ENCODE data around the gene SLC27A1.
"Not testable (repeated sequence)": the region's sequence is repeated elsewhere in the genome, so short reads cannot be mapped to it uniquely, and the experiment has no call there.

The SLC27A1 gene

DNA sequence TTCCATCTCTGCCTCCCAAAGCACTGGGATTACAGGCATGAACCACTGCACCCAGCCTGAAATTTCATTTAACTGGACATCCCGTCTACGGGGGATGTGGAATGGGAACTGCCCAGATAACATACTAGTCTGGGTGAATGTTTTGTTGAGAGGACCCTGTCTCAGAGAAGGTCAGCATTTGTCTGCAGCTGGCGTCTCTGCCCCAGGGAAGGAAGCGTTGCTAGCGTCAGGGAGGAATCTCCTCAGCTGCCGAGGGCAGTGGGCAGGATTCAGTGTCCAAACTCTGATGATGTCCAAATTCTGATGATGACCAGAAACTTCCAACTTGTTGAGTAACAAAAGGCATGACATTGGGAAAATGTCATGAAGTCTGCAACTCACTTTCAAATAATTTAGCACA, 12.7 kb upstream of the SLC27A1 start:
- DNase-seq: no peak

DNA sequence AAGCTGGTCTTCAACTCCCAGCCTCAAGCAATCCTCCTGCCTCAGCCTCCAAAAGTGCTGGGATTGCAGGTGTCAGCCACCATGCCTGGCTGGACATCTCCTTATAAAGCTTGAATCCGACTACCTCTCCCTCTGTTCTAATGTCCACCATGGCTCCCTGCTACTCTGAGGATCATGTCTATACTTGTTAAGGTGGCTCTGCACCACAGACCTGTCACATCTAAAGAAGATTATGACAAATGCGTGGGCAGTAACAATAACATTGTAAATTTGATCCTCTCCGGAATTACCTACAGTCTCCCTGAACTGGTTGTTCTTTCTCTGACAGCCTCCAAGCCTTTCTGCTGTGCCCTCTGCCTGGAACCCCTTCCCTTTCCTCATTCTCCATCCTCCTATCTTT, 11.4 kb upstream of the SLC27A1 start:
- DNase-seq: no peak

DNA sequence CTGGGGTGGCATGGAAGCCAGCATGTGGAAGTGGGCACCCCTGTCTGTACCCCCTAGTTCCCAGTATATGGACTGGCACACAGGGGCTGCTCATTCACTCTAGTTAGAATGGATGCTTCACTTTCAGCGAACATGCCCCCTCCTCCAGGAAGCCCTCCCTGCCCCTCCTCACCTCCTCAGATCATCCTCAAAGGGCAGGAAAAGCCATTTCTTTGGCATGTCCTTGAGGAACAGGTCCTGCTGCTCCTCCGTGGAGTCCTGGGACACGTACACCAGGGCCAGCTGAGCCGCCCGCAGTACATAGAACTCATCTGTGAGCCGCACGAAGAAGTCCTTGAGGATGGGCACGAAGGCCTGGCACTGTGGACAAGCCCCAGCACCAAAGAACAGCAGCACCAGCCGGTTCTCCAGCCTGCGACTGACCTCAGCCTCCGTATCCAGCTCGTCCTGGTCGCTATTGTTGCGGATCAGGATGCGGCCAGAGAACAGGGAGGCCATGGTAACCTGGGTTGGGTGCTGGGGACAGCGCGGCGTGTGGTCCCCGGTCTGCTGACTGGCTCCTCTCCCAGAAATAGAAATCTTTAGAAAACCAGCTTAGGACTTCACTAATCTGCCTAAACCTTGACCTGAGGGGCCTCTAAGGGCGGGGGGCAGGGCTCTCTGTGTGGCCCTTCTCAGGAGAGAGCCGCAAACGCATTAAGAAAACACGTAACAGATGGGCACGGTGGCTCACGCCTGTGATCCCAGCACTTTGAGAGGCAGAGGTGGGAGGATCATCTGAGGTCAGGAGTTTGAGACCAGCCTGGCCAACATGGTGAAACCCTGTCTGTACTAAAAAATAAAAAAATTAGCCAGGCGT, 9.7 kb upstream of the SLC27A1 start, which contains the start of gene NXNL1:
Gene NXNL1, minus strand, starts transcription at position 555 of the 859 bp plus-strand sequence. Its CDS starts 57 bp downstream, at position 498.
- DNase-seq: no peak

- no peak for DNase-seq
These were observed 3.9 kb upstream of the SLC27A1 start for GRCh38 chr19:17466487-17466850.

DNA sequence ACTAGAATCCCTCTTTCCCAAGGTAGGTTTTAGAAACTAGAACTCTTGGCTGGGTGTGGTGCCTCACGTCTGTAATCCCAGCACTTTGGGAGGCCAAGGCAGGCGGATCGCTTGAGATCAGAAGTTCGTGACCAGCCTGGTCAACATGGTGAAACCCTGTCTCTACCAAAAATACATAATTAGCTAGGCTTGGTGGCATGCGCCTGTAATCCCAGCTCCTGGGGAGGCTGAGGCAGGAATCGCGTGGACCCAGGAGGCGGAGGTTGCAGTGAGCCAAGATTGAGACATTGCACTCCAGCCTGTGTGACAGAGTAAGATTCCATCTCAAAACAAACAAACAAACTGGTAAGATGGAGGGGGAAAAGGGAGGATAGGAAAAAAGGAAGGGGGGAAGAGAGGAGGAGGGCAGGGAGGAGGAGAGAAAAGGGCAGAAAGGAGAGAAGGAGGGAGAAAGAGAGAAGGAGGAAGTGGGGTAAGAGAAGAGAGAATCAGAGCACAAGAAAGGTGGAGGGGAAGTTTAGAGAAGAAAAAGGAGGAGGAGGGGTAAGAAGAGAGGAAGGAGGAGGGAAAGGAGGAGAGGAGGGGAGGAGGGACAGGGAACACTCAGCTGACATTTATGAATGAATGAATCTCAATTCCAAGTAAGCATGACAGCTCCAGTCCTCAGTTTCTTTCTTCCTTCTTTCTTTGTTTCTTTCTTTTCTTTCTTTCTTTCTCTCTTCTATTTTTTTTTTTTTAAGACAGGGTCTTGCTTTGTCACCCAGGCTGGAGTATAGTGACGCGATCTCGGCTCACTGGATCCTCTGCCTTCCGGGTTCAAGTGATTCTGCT, 2.6 kb upstream of the SLC27A1 start:
- no peak for DNase-seq

DNA sequence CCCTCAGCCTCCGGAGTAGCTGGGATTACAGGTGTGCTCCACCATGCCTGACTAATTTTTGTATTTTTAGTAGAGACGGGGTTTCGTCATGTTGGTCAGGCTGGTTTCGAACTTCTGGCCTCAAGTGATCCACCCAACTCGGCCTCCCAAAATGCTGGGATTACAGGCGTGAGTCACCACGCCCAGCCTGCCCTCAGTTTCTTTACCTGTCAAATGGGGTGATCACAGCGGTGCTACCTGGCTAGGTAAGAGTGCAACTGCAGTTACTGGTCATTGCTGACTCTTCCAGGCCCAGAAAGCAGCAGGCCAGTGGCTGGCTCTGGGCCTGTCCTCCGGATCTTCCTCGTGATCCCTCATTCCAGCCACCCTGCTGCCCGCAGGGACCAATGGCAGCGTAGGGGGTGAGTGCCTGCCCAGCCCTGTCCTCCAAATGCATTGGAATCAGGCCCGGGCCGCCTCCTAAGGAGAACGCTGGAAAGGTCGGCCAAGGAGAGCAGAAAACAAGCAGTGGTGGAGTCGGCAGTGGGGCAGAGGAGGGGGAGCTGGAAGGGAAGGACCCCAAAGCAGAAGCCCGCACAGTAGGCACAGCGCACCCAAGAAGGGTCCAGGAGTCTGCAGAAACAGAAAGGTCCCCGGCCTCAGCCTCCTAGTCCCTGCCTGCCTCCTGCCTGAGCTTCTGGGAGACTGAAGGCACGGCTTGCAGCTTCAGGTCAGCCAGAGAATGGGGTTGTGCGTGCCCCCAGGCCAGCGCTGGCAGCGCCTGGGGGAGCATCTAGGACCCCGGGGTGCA, 1.8 kb upstream of the SLC27A1 start:
- DNase-seq: no peak

DNA sequence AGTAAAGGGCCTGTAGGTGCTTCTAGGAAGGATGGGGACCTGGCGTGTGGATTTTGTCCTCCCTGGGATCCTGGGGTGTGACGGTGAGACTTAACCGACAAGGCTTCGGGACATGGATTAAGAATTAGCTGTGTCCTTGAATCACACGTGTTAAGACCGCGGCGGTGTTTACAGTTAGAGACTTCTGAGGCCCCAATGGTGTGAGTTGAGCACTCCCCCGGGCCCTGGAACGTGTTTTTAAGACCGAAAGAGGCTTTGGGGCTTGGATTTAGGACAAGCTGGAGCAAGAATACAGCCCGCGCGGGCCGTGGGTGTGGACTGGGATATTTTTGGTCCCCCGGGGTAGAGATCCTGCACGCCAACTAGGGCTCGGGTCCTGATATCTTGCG, 1.2 kb upstream of the SLC27A1 start:
- DNase-seq: no peak

DNA sequence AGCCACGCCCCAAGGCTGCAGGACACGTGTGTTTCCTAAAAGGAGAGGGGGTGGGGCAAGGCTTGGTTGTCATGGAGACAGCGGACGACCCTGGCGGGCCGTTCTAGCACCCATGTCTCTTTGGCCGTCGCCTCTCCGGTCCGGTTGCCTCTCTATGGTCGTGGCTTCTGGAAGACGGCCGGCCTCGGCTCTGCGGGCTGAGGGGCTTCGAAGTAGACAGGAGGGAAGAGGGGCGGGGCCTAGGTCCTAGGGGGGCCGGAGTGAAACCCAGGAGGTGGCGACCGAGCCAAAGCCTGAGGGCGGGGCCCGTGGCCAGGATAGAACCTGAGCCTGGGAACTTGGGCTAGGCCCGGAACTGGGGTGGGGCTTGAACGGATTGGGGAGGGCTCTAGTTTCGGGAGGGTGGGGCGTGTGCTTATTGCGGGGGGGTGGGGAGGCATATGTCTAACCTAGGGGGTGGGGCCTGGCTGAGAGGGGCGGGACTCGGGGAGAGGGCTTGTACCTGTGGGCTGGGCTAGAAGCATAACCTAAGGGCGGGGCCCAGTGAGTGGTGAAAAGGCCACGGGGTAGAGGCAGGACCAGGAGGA, 750 bp upstream of the SLC27A1 start:
- DNase-seq: peak; percentile 91

GRCh38 chr19:17471410-17472125, 1.2 kb downstream of the SLC27A1 start:
- no peak for DNase-seq

DNA sequence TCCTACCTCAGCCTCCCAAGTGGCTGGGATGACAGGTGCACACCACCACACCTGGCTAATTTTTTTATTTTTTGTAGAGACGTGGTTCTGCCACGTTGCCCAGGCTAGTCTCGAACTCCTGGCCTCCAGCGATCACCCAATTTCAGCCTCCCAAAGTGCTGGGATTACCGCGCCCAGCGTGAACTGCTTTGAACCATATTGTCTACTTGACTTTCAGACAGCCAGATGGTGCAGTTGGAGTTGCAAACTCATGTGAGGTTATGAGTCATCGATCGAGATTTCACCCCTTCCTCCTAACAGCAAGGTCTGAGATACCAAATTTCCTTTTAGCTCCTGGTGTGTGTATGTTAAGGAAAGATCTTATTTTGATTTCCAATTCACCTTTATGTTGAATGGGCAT, 2.7 kb downstream of the SLC27A1 start:
- no peak for DNase-seq

DNA sequence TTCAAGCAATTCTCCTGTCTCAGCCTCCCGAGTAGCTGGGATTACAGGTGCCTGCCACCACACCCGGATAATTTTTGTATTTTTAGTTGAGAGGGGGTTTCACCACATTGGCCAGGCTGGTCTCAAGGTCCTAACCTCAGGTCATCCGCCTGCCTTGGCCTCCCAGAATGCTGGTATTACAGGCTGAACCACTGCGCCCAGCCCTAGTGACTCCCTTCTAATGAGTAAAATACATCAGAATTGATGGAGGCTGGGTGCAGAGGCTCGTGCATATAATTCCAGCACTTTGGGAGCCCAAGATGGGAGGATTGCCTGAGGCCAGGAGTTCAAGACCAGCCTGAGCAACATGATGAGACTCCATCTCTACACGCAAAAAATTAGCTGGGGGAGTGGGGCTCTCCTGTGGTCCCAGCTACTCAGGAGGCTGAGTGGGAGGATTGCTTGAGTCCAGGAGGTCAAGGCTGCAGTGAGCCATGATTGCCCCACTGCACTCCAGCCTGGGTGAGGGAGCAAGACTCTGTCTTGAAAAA, 4.8 kb downstream of the SLC27A1 start:
- not testable (repeated sequence) for DNase-seq

GRCh38 chr19:17475541-17476115, 5.3 kb downstream of the SLC27A1 start:
- DNase-seq: no peak

GRCh38 chr19:17479325-17479791, 9.0 kb downstream of the SLC27A1 start:
- no peak for DNase-seq

DNA sequence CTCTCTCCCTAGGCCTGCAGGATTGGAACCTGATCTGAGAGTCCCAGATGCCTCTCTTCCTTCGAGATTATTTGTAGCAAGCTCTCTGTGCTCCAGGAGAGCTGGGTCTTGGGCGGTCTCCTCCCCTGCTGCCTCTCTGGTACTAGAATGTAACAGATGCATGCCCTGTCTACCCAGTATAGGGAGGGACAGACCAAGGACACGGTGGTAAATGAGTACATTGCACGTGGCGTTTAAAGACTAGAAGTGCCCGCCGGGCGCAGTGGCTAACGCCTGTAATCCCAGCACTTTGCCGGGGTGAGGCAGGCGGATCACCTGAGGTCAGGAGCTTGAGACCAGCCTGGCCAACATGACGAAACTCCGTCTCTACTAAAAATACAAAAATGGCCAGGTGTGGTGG, 11.7 kb downstream of the SLC27A1 start:
- DNase-seq: no peak

- DNase-seq: no peak
These were observed 12.7 kb downstream of the SLC27A1 start for GRCh38 chr19:17482877-17483604.

GRCh38 chr19:17483605-17484002, 13.3 kb downstream of the SLC27A1 start:
- DNase-seq: no peak

DNA sequence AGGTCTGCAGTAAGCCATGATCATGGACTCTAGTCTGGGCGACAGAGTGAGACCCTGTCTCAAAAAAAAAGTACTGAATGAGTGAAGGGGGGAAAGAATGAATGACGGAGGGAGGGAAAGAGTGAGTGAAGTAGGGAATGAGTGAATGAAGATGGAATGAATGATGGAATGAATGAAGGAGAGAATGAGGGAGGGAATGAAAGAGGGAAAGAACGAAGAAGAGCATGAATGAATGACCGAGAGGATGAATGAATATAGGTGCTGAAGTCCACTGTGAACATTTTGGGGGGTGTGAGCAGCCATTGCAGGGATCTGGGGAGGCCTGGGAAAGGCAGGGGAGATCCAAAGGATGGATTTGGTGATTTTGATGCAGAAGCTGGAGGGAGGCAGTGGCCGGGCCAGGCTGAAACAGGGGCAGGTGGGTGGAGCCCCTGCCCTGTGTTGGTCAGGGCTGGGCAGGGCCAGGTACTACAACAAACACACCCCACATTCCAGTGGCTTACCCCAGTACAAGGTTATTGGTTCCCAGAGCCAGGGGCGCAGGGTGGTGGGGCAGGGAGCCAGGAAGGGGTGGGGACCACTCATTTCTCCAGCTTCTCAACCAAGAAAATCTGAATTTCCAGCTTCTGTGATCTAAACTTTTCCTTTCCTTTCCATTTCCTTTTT, 14.3 kb downstream of the SLC27A1 start:
- no peak for DNase-seq

GRCh38 chr19:17486545-17487240, 16.4 kb downstream of the SLC27A1 start:
- DNase-seq: no peak
